ENCODE results near the gene CFHR4. TPM values are rescaled to one million over a fixed set of nuclear protein-coding genes. Genes with fewer than 3 reads are reported as not detected.
"Not testable (repeated sequence)": the region's sequence is repeated elsewhere in the genome, so short reads cannot be mapped to it uniquely, and the experiment has no call there.

The CFHR4 gene
- total RNA-seq, 1 donor from 2014 or later = not detected

DNA sequence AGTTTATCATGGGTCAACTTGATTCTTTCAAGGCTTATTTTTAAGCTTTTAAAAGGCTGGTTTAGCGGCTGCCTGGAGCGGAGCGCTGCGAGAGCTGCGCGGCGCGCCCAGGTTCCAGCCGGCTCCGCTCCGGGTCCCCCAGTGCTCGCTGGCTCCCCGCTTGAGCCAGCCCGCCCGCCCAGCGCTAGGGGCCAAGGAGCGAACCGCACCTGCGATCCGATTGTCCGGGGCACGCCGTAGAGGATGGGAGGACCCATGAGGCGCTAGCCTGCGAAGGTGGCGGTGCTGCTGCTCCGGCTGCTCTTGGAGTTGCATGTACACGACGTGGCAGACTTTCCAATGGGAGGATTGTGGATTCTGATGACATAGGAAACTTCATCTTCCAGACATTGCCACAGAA, 9.9 kb upstream of the CFHR4 start:
- H3K9ac ChIP-seq (ENCODE audit: low read depth in 1 of 3, low read length in 3 of 3) = no peak overlapping the region

GRCh38 chr1:196886560-196886959, 1.3 kb upstream of the CFHR4 start:
- H3K36me3 ChIP-seq (ENCODE audit: control insufficient read depth in 3 of 3, insufficient read depth in 3 of 3, low read length in 3 of 3); H3K4me1 ChIP-seq (ENCODE audit: control insufficient read depth in 3 of 3, insufficient read depth in 3 of 3, low read length in 3 of 3); H3K4me3 ChIP-seq (ENCODE audit: low read length in 3 of 3); H3K9me3 ChIP-seq (ENCODE audit: control insufficient read depth in 3 of 3, low read length in 3 of 3); H3K27ac ChIP-seq (ENCODE audit: low read depth, low read length); H3K9ac ChIP-seq (ENCODE audit: low read depth in 1 of 3, low read length in 3 of 3); H3K27me3 ChIP-seq (ENCODE audit: control insufficient read depth in 3 of 3, insufficient read depth in 3 of 3, low read length in 3 of 3): not testable (repeated sequence)

More for the DNA sequence above, 9.9 kb upstream of the CFHR4 start:
- H3K9me3 ChIP-seq (ENCODE audit: control insufficient read depth in 3 of 3, low read length in 3 of 3) = no peaks in the 10 kb centered on the region
- H3K4me3 ChIP-seq (ENCODE audit: low read length in 3 of 3) = no peak overlapping the region
- peaks cover 0 to 2% (median 0%) of the 10 kb centered on the region in 3 donors for H3K27me3 ChIP-seq (ENCODE audit: control insufficient read depth in 3 of 3, insufficient read depth in 3 of 3, low read length in 3 of 3)
- H3K36me3 ChIP-seq (ENCODE audit: control insufficient read depth in 3 of 3, insufficient read depth in 3 of 3, low read length in 3 of 3) = no peaks in the 10 kb centered on the region
- no peaks in the 10 kb centered on the region for H3K4me1 ChIP-seq (ENCODE audit: control insufficient read depth in 3 of 3, insufficient read depth in 3 of 3, low read length in 3 of 3)
- H3K27ac ChIP-seq (ENCODE audit: low read depth, low read length) = no peak overlapping the region

DNA sequence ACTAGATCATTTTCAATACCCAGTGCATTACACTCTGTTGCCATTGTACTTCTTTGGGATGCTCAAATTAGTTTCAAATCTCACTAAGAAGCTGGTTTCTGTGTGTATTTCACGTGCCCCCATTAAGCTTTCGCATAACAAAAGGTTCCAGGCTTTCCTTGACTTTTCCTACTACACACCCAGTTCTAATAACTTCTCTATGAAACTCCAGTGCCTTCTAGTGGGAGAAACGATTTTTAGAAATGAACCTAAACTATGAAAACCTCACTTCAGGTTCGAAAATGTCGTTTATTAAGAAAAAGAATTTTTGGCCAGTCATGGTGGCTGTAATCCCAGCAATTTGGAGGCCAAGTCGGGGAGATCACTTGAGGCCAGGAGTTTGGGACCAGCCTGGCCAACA, 2.8 kb downstream of the CFHR4 start:
- Histone ChIP-seq H3K9me3 (ENCODE audit: control insufficient read depth in 3 of 3, low read length in 3 of 3) (no peaks in the 10 kb centered on the region), H3K4me1 (ENCODE audit: control insufficient read depth in 3 of 3, insufficient read depth in 3 of 3, low read length in 3 of 3) (no peaks in the 10 kb centered on the region), H3K4me3 (ENCODE audit: low read length in 3 of 3) (no peak overlapping the region), H3K27ac (ENCODE audit: low read depth, low read length) (no peak overlapping the region), H3K36me3 (ENCODE audit: control insufficient read depth in 3 of 3, insufficient read depth in 3 of 3, low read length in 3 of 3) (no peaks in the 10 kb centered on the region), H3K9ac (ENCODE audit: low read depth in 1 of 3, low read length in 3 of 3) (no peak overlapping the region), H3K27me3 (ENCODE audit: control insufficient read depth in 3 of 3, insufficient read depth in 3 of 3, low read length in 3 of 3) (no peaks in the 10 kb centered on the region)

GRCh38 chr1:196891251-196891650, 3.4 kb downstream of the CFHR4 start:
- no peak overlapping the region for H3K27ac ChIP-seq (ENCODE audit: low read depth, low read length)
- H3K27me3 ChIP-seq (ENCODE audit: control insufficient read depth in 3 of 3, insufficient read depth in 3 of 3, low read length in 3 of 3) = no peaks in the 10 kb centered on the region
- H3K36me3 ChIP-seq (ENCODE audit: control insufficient read depth in 3 of 3, insufficient read depth in 3 of 3, low read length in 3 of 3) = no peaks in the 10 kb centered on the region
- no peak overlapping the region for H3K9ac ChIP-seq (ENCODE audit: low read depth in 1 of 3, low read length in 3 of 3)
- H3K9me3 ChIP-seq (ENCODE audit: control insufficient read depth in 3 of 3, low read length in 3 of 3) = no peaks in the 10 kb centered on the region
- H3K4me1 ChIP-seq (ENCODE audit: control insufficient read depth in 3 of 3, insufficient read depth in 3 of 3, low read length in 3 of 3) = no peaks in the 10 kb centered on the region
- no peak overlapping the region for H3K4me3 ChIP-seq (ENCODE audit: low read length in 3 of 3)

DNA sequence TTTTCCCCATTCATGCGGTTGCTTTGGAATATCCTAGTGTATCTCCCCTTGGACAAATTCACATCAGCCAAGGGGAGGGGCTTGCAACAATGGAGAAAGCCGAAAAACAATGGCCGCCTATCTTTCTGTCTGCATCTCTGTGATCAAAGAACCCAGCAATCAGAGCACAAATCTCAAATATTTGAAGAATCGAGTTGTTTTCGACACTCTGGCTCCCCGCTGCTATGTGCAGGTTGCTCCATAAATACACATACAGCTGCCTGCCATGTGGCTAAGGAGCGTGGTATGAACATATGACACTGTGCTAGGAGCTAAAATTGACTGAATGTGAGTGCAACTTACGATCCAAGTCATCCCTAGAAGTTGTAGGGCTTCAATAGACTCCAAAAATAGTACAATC, 8.5 kb downstream of the CFHR4 start:
- Histone ChIP-seq H3K4me3 (ENCODE audit: low read length in 3 of 3) (no peak overlapping the region), H3K9ac (ENCODE audit: low read depth in 1 of 3, low read length in 3 of 3) (no peak overlapping the region), H3K36me3 (ENCODE audit: control insufficient read depth in 3 of 3, insufficient read depth in 3 of 3, low read length in 3 of 3) (no peaks in the 10 kb centered on the region), H3K27me3 (ENCODE audit: control insufficient read depth in 3 of 3, insufficient read depth in 3 of 3, low read length in 3 of 3) (peaks cover 0 to 3% (median 0%) of the 10 kb centered on the region in 3 donors), H3K4me1 (ENCODE audit: control insufficient read depth in 3 of 3, insufficient read depth in 3 of 3, low read length in 3 of 3) (no peaks in the 10 kb centered on the region), H3K9me3 (ENCODE audit: control insufficient read depth in 3 of 3, low read length in 3 of 3) (peaks cover 0 to 2% (median 0%) of the 10 kb centered on the region in 3 donors), H3K27ac (ENCODE audit: low read depth, low read length) (no peak overlapping the region)

GRCh38 chr1:196897158-196897828, 9.4 kb downstream of the CFHR4 start:
- Histone ChIP-seq H3K27me3 (ENCODE audit: control insufficient read depth in 3 of 3, insufficient read depth in 3 of 3, low read length in 3 of 3) (peaks cover 0 to 3% (median 0%) of the 10 kb centered on the region in 3 donors), H3K9me3 (ENCODE audit: control insufficient read depth in 3 of 3, low read length in 3 of 3) (peaks cover 0 to 2% (median 0%) of the 10 kb centered on the region in 3 donors), H3K4me3 (ENCODE audit: low read length in 3 of 3) (no peak overlapping the region), H3K27ac (ENCODE audit: low read depth, low read length) (no peak overlapping the region), H3K36me3 (ENCODE audit: control insufficient read depth in 3 of 3, insufficient read depth in 3 of 3, low read length in 3 of 3) (no peaks in the 10 kb centered on the region), H3K4me1 (ENCODE audit: control insufficient read depth in 3 of 3, insufficient read depth in 3 of 3, low read length in 3 of 3) (no peaks in the 10 kb centered on the region), H3K9ac (ENCODE audit: low read depth in 1 of 3, low read length in 3 of 3) (no peak overlapping the region)

DNA sequence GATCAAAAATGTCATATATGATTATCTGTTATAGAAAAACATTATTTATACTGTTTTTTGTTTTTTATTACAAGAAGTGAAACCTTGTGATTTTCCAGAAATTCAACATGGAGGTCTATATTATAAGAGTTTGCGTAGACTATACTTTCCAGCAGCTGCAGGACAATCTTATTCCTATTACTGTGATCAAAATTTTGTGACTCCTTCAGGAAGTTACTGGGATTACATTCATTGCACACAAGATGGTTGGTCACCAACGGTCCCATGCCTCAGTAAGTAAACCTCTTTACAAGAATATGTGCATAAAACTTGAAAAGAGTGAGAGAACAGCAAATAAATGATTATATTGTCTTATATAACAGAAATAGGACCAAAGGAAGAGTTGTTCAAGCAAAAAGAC, 14.5 kb downstream of the CFHR4 start:
- peaks cover 0 to 2% (median 0%) of the 10 kb centered on the region in 3 donors for H3K9me3 ChIP-seq (ENCODE audit: control insufficient read depth in 3 of 3, low read length in 3 of 3)

DNA sequence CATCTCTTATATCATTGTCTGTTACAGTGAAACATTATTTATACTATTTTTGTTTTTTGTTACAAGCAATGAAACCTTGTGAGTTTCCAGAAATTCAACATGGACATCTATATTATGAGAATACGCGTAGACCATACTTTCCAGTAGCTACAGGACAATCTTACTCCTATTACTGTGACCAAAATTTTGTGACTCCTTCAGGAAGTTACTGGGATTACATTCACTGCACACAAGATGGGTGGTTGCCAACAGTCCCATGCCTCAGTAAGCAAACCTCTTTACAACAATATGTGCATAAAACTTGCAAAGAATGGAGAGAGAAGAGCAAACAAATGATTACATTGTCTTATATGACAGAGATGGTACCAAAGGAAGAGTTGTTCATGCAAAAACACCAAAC, 22.4 kb downstream of the CFHR4 start:
- Histone ChIP-seq H3K27me3 (ENCODE audit: control insufficient read depth in 3 of 3, insufficient read depth in 3 of 3, low read length in 3 of 3) (no peaks in the 10 kb centered on the region), H3K4me3 (ENCODE audit: low read length in 3 of 3) (no peak overlapping the region), H3K36me3 (ENCODE audit: control insufficient read depth in 3 of 3, insufficient read depth in 3 of 3, low read length in 3 of 3) (no peaks in the 10 kb centered on the region), H3K4me1 (ENCODE audit: control insufficient read depth in 3 of 3, insufficient read depth in 3 of 3, low read length in 3 of 3) (no peaks in the 10 kb centered on the region), H3K27ac (ENCODE audit: low read depth, low read length) (no peak overlapping the region), H3K9ac (ENCODE audit: low read depth in 1 of 3, low read length in 3 of 3) (no peak overlapping the region), H3K9me3 (ENCODE audit: control insufficient read depth in 3 of 3, low read length in 3 of 3) (no peaks in the 10 kb centered on the region)

More for the DNA sequence above, 14.5 kb downstream of the CFHR4 start:
- Histone ChIP-seq H3K9ac (ENCODE audit: low read depth in 1 of 3, low read length in 3 of 3) (no peak overlapping the region), H3K36me3 (ENCODE audit: control insufficient read depth in 3 of 3, insufficient read depth in 3 of 3, low read length in 3 of 3) (no peaks in the 10 kb centered on the region), H3K4me3 (ENCODE audit: low read length in 3 of 3) (no peak overlapping the region), H3K27ac (ENCODE audit: low read depth, low read length) (no peak overlapping the region), H3K27me3 (ENCODE audit: control insufficient read depth in 3 of 3, insufficient read depth in 3 of 3, low read length in 3 of 3) (no peaks in the 10 kb centered on the region), H3K4me1 (ENCODE audit: control insufficient read depth in 3 of 3, insufficient read depth in 3 of 3, low read length in 3 of 3) (no peaks in the 10 kb centered on the region)

DNA sequence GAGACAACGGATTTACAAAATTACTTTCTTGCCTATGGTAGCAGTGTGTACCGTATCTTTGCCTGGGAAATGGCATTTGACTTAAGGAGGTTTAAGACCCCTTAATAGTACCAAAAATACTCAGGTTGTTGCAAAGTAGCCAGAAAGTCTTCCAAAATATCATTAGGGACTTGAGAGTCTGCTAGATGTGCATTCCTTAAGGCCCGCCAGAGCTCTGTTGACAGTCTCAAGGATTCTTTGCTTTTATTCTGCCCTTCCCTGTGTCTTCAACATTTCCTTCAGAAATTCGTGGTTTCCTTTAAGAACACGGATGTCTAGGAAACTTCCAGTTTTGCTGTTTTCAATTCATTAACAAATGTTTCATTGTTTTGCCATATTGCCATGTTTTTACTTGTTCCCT, 24.4 kb downstream of the CFHR4 start:
- not testable (repeated sequence) for H3K27ac ChIP-seq (ENCODE audit: low read depth, low read length); H3K9me3 ChIP-seq (ENCODE audit: control insufficient read depth in 3 of 3, low read length in 3 of 3); H3K36me3 ChIP-seq (ENCODE audit: control insufficient read depth in 3 of 3, insufficient read depth in 3 of 3, low read length in 3 of 3); H3K27me3 ChIP-seq (ENCODE audit: control insufficient read depth in 3 of 3, insufficient read depth in 3 of 3, low read length in 3 of 3); H3K4me3 ChIP-seq (ENCODE audit: low read length in 3 of 3); H3K9ac ChIP-seq (ENCODE audit: low read depth in 1 of 3, low read length in 3 of 3); H3K4me1 ChIP-seq (ENCODE audit: control insufficient read depth in 3 of 3, insufficient read depth in 3 of 3, low read length in 3 of 3)

DNA sequence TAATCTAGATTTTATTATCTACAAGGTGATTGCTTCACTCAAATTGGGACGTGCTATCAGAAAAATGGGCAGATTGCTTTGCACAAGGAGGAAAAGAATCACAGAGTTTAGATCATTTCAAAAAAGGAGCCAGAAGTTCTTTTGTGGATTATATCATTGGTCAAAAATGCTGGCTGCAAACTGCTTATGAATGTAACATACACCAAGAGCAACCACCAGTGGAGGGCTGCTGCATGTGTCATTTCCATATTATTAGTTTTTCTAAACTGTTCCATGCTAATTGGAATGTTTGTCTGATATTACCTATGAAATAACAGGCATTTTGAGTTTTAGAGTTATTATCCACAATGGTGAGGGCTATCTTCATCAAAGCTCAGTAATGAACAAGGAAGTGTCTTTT, 39.0 kb downstream of the CFHR4 start:
- H3K27ac ChIP-seq (ENCODE audit: low read depth, low read length); H3K4me1 ChIP-seq (ENCODE audit: control insufficient read depth in 3 of 3, insufficient read depth in 3 of 3, low read length in 3 of 3); H3K9me3 ChIP-seq (ENCODE audit: control insufficient read depth in 3 of 3, low read length in 3 of 3); H3K4me3 ChIP-seq (ENCODE audit: low read length in 3 of 3); H3K9ac ChIP-seq (ENCODE audit: low read depth in 1 of 3, low read length in 3 of 3); H3K27me3 ChIP-seq (ENCODE audit: control insufficient read depth in 3 of 3, insufficient read depth in 3 of 3, low read length in 3 of 3); H3K36me3 ChIP-seq (ENCODE audit: control insufficient read depth in 3 of 3, insufficient read depth in 3 of 3, low read length in 3 of 3): not testable (repeated sequence)
